ENCODE results near the gene MLEC. TPM values are rescaled to one million over a fixed set of nuclear protein-coding genes. Genes with fewer than 3 reads are reported as not detected.
"Not testable (repeated sequence)": the region's sequence is repeated elsewhere in the genome, so short reads cannot be mapped to it uniquely, and the experiment has no call there.

MLEC gene
- total RNA-seq, 1 experiment from 2014 or later = 142 TPM

DNA sequence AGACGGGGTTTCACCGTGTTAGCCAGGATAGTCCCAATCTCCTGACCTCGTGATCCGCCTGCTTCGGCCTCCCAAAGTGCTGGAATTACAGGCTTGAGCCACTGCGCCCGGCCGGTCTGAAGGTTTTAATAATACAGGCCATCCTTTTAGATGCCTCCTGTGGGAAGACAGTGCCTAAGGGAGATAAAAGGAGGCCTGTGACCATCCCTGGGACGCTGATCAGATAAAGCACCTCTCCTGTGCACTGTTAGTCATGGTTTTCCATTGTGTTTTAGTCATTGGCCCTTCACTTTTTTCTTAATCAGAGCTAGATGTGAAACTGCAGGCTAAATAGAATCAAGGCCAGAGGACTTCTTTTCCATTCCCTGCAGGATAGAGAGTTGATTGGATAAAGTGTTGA, 31.1 kb downstream of the MLEC start:
- H3K27me3 ChIP-seq (ENCODE audit: control insufficient read depth, insufficient read depth, low read length) = no peaks in the 10 kb centered on the region
- no peak for DNase-seq
- peaks cover 59% of the 10 kb centered on the region for H3K36me3 ChIP-seq (replicated peaks; ENCODE audit: control insufficient read depth, insufficient read depth, low read length)
- no peak overlapping the region for H3K4me3 ChIP-seq (ENCODE audit: insufficient read depth, low read depth, low read length)

DNA sequence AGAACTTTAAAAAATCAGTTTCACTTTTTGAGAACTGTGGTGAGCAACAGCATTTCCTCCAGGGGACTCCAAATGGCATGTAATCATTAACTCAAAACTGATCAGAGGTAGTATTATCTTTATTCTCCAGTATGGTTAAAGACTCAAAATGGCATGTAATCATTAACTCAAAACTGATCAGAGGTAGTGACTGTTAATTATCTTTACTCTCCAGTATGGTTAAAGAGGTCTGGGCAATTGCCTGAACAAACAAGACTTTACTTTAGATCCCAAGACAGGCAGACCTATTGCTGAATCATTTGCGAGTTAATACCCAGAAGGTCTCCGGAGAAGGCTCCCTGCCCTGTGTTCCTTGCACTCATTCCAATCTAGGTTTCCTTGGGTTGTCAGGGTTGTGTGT, 32.1 kb downstream of the MLEC start:
- no peaks in the 10 kb centered on the region for H3K27me3 ChIP-seq (ENCODE audit: control insufficient read depth, insufficient read depth, low read length)
- H3K36me3 ChIP-seq (replicated peaks; ENCODE audit: control insufficient read depth, insufficient read depth, low read length) = peaks cover 60% of the 10 kb centered on the region
- no peak overlapping the region for H3K4me3 ChIP-seq (ENCODE audit: insufficient read depth, low read depth, low read length)
- DNase-seq = no peak

DNA sequence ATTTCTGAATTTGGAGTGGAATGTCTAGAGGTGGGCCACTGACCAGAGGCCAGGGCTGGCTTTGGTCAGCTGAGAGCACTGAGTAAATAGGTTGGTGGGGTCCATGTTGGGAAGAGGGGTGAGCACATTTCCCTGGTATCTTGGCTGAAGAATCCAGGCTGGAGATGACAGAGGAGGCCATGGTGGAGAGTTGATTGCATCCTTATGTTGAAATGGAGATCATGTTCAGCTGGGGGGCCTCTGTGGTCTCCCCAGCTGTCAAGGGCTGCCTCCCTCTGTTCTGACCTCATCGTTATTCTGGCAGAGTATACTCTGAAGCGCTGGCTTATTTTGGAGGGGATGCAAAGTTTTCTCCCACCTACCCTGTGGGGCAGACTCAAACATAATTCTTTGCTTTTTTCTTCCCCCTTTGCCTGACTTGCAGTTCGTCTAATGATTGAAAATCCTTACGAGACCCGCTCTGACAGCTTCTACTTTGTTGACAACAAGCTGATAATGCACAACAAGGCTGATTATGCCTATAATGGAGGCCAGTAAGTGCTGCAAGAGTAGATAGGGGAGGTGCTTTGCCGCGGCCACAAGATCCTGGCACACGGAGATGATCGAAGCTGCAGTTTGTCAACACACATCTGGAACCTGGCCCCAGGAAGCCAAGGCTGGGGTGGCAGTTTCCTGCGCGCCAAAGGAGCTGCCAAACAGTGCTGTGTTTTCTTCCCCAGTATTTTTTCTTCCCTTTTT, 32.7 kb downstream of the MLEC start:
- H3K4me3 ChIP-seq (ENCODE audit: insufficient read depth, low read depth, low read length) = no peak overlapping the region
- peaks cover 58% of the 10 kb centered on the region for H3K36me3 ChIP-seq (replicated peaks; ENCODE audit: control insufficient read depth, insufficient read depth, low read length)
- no peaks in the 10 kb centered on the region for H3K27me3 ChIP-seq (ENCODE audit: control insufficient read depth, insufficient read depth, low read length)
- DNase-seq = no peak

DNA sequence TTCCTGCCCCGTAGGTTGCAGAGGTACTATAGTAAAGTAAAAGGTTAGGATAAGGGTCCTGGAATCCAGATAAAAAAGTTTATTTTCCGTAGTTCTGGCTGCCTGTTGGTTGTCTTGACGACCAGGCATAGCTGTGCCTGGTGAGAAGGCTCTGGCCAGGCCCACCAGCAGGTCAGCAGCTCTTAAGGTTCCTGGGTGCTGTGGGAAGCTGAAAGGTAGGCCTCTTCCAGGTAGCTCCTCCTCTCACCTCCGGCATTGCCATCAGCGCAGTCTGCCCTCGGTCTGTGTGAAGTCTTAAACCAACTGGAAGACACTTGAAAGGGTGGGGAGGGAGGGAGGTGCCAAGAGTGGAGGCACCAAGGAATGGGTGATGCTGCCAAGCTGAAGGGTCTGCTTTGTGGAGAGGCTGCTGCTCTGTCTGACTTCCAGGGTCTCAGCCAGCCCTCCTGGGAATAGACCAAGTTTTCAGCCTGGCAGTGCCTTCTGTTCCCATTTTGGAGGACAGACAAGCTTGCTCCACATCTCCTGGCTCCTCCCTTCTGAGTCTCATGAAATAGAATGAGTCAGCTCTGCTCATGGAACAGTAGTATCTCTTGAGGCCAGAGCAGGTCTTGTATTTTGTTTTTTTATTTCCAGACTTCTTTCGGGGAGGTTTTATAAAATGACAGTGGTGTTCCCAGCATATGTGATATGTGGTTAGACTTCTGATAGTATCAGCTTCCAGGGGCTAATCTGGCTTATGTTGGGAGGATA, 33.5 kb downstream of the MLEC start:
- Histone ChIP-seq H3K27me3 (ENCODE audit: control insufficient read depth, insufficient read depth, low read length) (no peaks in the 10 kb centered on the region), H3K4me3 (ENCODE audit: insufficient read depth, low read depth, low read length) (no peak overlapping the region), H3K36me3 (replicated peaks; ENCODE audit: control insufficient read depth, insufficient read depth, low read length) (peaks cover 57% of the 10 kb centered on the region)
- no peak for DNase-seq

DNA sequence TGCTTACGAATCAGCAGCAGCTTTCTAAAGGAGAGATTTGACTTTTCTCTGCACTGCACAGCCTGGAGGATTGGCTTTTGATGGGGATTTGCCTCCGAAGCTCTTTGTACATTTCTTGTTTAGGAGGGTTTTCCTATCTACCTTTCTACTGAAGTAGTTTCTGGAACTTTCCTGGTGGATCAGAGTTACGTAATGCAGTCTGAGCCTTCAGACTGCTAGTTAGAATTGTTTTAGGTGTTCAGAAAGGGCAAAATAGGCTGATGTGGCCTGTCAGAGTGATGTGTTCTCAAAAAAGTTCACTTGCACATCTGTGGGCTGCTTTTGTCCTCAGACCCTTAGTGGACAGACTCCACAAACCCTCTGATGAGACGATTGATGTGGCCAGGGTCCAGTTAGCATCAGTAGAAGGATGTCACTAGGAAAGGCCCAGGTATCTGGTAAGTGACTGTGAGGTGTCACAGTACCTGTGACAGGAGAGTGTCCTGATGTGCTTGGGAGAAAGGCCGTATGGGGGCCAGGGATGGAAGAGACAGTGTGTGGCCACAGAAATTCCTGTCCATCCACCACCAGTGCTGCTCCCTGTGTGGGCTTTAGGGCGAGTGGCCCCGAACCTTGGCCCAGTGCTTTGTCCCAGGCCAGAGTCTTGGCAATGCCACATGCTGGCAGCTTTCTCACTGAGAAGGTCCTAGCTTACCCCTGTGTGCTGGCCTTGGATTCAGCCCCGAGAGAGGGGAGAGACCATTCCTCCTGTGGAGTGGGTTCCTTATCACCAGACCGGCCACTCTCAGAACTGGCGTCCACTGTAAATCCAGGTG, 34.2 kb downstream of the MLEC start:
- Histone ChIP-seq H3K36me3 (replicated peaks; ENCODE audit: control insufficient read depth, insufficient read depth, low read length) (peaks cover 55% of the 10 kb centered on the region), H3K4me3 (ENCODE audit: insufficient read depth, low read depth, low read length) (no peak overlapping the region), H3K27me3 (ENCODE audit: control insufficient read depth, insufficient read depth, low read length) (no peaks in the 10 kb centered on the region; the same call in 1 of the 2 replicates)
- no peak for DNase-seq

DNA sequence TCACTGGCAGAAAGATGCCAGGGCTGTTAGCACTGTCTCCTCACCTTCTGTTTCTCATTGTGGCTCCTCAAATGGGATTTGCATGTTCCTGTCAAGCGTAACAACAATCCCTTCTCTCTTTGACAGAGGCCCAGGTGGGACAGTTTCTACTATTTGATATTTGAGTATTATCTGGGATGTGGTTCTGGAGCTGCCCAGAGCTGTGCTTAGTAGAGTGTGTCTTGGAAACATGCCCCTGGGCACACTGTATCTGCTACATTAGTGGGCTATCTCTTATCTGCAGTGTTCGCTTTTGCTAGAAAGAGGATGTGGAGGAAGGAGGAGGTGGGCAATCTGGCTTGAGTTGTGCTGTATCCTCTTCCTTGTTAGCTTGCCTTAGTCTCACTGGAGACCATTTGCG, 34.9 kb downstream of the MLEC start:
- DNase-seq = no peak
- H3K4me3 ChIP-seq (ENCODE audit: insufficient read depth, low read depth, low read length) = no peak overlapping the region
- peaks cover 48% of the 10 kb centered on the region for H3K36me3 ChIP-seq (replicated peaks; ENCODE audit: control insufficient read depth, insufficient read depth, low read length)
- H3K27me3 ChIP-seq (ENCODE audit: control insufficient read depth, insufficient read depth, low read length) = no peaks in the 10 kb centered on the region; the same call in 1 of the 2 replicates

DNA sequence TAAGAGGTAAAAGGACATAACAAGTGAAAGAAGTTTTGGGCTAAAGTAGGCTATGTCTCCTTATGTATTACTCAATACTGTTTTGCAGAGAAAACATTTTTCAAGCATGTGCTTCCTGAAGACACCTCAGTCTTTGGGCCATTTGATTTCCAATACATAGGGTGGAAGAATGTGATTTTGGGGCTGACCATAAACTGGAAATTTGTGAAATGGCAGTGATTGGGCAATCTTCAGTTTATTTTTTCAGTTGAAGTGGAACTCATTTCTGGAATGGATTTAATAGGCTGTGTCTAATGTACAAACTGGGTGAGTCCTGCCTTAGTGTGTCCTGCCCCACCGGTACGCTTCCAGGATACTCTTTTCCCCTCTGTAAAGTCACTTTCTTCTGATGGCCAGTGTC, 35.8 kb downstream of the MLEC start:
- peaks cover 47% of the 10 kb centered on the region for H3K36me3 ChIP-seq (replicated peaks; ENCODE audit: control insufficient read depth, insufficient read depth, low read length)
- no peak for DNase-seq
- H3K4me3 ChIP-seq (ENCODE audit: insufficient read depth, low read depth, low read length) = no peak overlapping the region
- no peaks in the 10 kb centered on the region; the same call in 1 of the 2 replicates for H3K27me3 ChIP-seq (ENCODE audit: control insufficient read depth, insufficient read depth, low read length)

DNA sequence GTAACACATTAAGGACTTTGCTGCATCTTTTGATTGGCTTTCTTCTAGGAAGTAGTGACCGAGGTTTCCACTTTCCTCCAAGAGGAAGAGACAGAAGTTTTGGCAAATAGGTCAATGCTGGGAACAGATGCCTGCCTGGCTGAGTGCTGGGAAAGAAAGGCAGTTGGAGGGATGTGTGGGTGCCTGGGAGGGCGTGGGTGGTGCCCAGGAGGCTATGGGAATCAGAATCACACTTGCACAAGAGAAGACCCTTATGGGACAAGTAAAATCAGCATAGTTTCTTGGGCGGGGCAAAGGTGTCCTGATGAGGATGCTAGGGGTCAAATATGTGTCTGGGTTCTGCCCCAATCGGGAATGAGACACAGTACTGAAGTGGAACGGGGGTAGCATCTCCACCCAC, 37.8 kb downstream of the MLEC start:
- Histone ChIP-seq H3K36me3 (replicated peaks; ENCODE audit: control insufficient read depth, insufficient read depth, low read length) (peaks cover 32% of the 10 kb centered on the region), H3K27me3 (ENCODE audit: control insufficient read depth, insufficient read depth, low read length) (no peaks in the 10 kb centered on the region; the same call in 1 of the 2 replicates), H3K4me3 (ENCODE audit: insufficient read depth, low read depth, low read length) (no peak overlapping the region)
- no peak for DNase-seq

DNA sequence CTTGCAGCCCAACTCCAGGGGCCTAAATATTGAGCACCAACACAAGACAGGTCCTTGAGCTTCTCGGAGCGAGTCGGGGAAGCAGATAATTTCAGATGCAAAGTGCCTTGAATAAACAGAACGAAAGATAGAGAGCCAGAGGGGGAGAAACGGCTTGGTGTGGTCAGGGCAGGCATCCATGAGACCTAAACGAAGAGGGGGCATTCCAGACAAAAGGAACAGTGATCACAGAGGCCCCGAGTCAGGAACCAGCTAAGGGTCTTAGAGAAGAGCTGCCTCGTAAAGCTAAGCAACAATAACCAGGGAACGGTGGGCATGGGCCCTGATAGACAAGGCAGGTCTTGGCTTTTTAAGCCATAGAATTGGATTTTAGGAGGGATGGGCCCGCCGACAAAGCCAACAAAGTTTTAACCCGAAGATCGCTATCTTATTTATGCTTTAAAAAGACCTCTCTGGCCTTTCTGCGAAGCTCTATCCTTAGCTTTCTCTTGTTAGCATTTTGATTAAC, 38.3 kb downstream of the MLEC start:
- peak overlapping the region; percentile 90 for H3K4me3 ChIP-seq (ENCODE audit: insufficient read depth, low read depth, low read length)
- no peak for DNase-seq
- peaks cover 28% of the 10 kb centered on the region for H3K36me3 ChIP-seq (replicated peaks; ENCODE audit: control insufficient read depth, insufficient read depth, low read length)
- H3K27me3 ChIP-seq (ENCODE audit: control insufficient read depth, insufficient read depth, low read length) = no peaks in the 10 kb centered on the region; the same call in 1 of the 2 replicates

DNA sequence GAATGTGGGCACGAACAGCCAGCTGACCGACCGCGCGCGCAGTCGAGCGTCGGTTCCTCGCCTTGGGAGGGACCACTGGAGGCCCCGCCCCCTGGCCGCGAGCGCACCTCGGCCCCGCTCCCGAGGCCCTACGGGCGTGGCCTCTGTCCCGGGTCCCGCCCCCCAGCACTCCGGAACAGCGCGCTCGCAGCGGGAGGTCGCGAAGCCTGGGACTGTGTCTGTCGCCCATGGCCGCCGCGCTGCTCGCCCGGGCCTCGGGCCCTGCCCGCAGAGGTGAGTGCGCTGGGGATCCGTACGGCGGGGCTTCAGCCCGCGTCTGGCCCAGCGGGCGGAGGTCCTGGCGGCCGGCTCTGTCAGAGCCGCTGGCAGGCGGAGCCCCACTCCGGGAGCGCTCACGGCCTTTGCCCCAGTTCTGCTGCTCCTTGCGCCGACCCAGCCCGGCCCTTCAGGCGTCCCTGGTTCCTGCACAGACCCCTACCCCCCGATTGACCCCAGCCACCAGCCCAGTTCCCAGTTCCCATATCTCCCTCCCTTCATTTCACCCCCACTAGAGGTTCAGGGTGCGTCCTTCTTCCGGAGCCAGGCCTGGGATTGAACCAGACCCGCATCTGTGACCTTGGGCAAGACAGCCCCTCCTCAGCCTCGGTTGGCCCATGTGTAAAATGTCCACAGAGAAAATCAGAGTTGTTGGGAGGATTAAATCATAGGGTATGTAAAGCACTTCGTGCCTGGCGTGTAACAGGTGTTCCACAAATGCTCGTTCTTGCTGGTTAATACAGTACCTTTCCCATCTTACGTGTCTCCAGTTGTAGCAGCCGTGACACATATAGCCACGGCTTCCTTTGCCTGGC, 38.9 kb downstream of the MLEC start, which contains the start of gene ACADS:
TSS of gene ACADS (plus strand) at position 168 of the 851 bp plus-strand sequence. CDS start at position 228, 60 bp downstream.
- DNase-seq = peak; percentile 100
- H3K4me3 ChIP-seq (ENCODE audit: insufficient read depth, low read depth, low read length) = peak within 1 kb of the TSS; percentile 90
- no peaks in the 10 kb centered on the region; the same call in 1 of the 2 replicates for H3K27me3 ChIP-seq (ENCODE audit: control insufficient read depth, insufficient read depth, low read length)
- peaks cover 21% of the 10 kb centered on the region for H3K36me3 ChIP-seq (replicated peaks; ENCODE audit: control insufficient read depth, insufficient read depth, low read length)

DNA sequence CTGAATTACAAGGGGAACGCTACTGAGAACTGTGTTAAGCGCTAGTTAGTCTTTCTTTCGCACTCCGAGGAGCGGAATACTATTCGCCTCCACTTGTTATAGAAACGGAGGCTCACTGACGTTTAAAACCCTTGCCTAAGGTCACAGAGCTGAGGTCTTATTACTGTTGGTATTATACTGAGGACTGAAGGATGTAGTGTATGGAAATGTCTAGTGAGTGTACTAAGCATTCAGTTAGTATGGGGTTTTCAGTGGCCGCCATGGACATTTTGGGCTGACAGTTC, 39.5 kb downstream of the MLEC start:
- H3K4me3 ChIP-seq (ENCODE audit: insufficient read depth, low read depth, low read length) = no peak overlapping the region
- DNase-seq = no peak
- H3K27me3 ChIP-seq (ENCODE audit: control insufficient read depth, insufficient read depth, low read length) = no peaks in the 10 kb centered on the region; the same call in 1 of the 2 replicates
- peaks cover 16% of the 10 kb centered on the region for H3K36me3 ChIP-seq (replicated peaks; ENCODE audit: control insufficient read depth, insufficient read depth, low read length)

DNA sequence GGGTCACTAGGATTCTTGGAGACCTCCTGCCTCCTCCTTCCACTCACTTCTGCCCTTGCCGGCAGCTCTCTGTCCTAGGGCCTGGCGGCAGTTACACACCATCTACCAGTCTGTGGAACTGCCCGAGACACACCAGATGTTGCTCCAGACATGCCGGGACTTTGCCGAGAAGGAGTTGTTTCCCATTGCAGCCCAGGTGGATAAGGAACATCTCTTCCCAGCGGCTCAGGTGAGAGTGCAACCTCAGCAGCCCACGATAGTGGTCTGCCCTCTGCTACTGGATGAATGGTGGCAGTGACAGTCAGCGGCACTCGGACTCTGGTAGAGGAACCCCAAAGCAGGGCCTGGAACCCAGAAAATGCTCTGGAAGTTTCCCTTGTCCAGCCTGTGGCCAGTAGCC, 40.0 kb downstream of the MLEC start:
- H3K36me3 ChIP-seq (replicated peaks; ENCODE audit: control insufficient read depth, insufficient read depth, low read length) = peaks cover 11% of the 10 kb centered on the region
- H3K4me3 ChIP-seq (ENCODE audit: insufficient read depth, low read depth, low read length) = no peak overlapping the region
- H3K27me3 ChIP-seq (ENCODE audit: control insufficient read depth, insufficient read depth, low read length) = no peaks in the 10 kb centered on the region; the same call in 1 of the 2 replicates
- DNase-seq = no peak

DNA sequence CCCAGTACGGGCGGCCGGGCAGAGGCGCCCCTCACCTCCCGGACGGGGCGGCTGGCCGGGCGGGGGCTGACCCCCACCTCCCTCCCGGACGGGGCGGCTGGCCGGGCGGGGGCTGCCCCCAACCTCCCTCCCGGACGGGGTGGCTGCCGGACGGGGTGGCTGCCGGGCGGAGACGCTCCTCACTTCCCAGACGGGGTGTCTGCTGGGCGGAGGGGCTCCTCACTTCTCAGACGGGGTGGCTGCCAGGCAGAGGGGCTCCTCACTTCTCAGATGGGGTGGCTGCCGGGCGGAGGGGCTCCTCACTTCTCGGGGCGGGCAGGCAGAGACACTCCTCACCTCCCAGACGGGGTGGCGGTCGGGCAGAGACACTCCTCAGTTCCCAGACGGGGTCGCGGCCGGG, 45.2 kb downstream of the MLEC start:
- DNase-seq; H3K4me3 ChIP-seq (ENCODE audit: insufficient read depth, low read depth, low read length); H3K27me3 ChIP-seq (ENCODE audit: control insufficient read depth, insufficient read depth, low read length); H3K36me3 ChIP-seq (replicated peaks; ENCODE audit: control insufficient read depth, insufficient read depth, low read length): not testable (repeated sequence)

DNA sequence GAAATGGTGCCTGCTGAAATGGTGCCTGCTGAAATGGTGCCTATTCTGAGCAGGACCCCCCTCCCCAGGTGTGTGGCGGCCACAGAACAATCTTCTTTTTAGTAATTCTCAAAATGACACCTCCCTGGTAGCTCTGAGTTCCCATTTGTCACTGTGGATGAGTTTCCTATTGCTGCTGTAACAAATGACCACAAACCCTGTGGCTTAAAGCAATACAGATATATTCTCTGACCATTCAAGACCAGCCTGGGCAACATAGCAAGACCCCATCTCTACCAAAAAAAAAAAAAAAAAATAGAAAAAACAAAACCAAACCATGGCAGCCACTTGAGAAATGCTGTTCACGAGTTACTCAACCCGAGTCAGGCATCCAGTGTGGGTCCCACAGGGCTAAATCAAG, 46.6 kb downstream of the MLEC start:
- no peaks in the 10 kb centered on the region for H3K27me3 ChIP-seq (ENCODE audit: control insufficient read depth, insufficient read depth, low read length)
- DNase-seq = no peak
- H3K36me3 ChIP-seq (replicated peaks; ENCODE audit: control insufficient read depth, insufficient read depth, low read length) = no peaks in the 10 kb centered on the region
- no peak overlapping the region for H3K4me3 ChIP-seq (ENCODE audit: insufficient read depth, low read depth, low read length)

Measured in H7 (cell line).